Activated CD4-positive, alpha-beta T cell treated with anti-CD3 and anti-CD28 coated beads, Interleukin-2, amount 10 ng/mL, durations not matched to agents 24 days and 14 days (primary cell): ENCODE results near the gene LMO3. TPM values are rescaled to one million over a fixed set of nuclear protein-coding genes. Genes with fewer than 3 reads are reported as not detected.

ENCODE experiments used
- DNase-seq: peaks from one replicate; pipeline ENCODE4 v3.0.0; 2022
- H3K27ac Mint-ChIP-seq: one replicate; pipeline ENCODE4 v1.8.0; 2022; ENCODE audit warnings: mild to moderate bottlenecking, mixed read lengths
- H3K27me3 Mint-ChIP-seq: one replicate; pipeline ENCODE4 v1.8.0; 2022; ENCODE audit warnings: mixed read lengths
- H3K36me3 Mint-ChIP-seq: one replicate; pipeline ENCODE4 v1.8.0; 2022; ENCODE audit warnings: low read depth, mild to moderate bottlenecking, mixed read lengths
- H3K4me1 Mint-ChIP-seq: one replicate; pipeline ENCODE4 v1.8.0; 2021; ENCODE audit warnings: mixed read lengths
- H3K4me3 Mint-ChIP-seq: one replicate; pipeline ENCODE4 v1.8.0; 2022; ENCODE audit warnings: mild to moderate bottlenecking, moderate library complexity, mixed read lengths
- H3K9me3 Mint-ChIP-seq: one replicate; pipeline ENCODE4 v1.8.0; 2021; ENCODE audit warnings: mixed read lengths
- intact Hi-C: fragments of 100-400 bp; cut with micrococcal nuclease; formaldehyde crosslinking; loops from one replicate; pipeline ENCODE4 v1.15.1; 2023
- total RNA-seq: library from RNA; stranded (reverse); gene quantifications from 2 replicates; pipeline ENCODE4 v1.2.3, GENCODE V29; 2022

The LMO3 gene
- total RNA-seq, 1 donor from 2014 or later: not detected

- no peak for DNase-seq
- Mint-ChIP-seq H3K27me3 (no peaks in the 10 kb centered on the region), H3K4me3 (no peak overlapping the region), H3K9me3 (no peaks in the 10 kb centered on the region), H3K27ac (no peak overlapping the region), H3K36me3 (no peaks in the 10 kb centered on the region), H3K4me1 (no peaks in the 10 kb centered on the region)
- intact Hi-C loops: no loop called here
These were observed 99.6 kb downstream of the LMO3 start for GRCh38 chr12:16506394-16506793.

- Mint-ChIP-seq H3K4me3 (no peak overlapping the region), H3K36me3 (no peaks in the 10 kb centered on the region), H3K27ac (no peak overlapping the region), H3K9me3 (no peaks in the 10 kb centered on the region), H3K27me3 (no peaks in the 10 kb centered on the region), H3K4me1 (no peaks in the 10 kb centered on the region)
- intact Hi-C loops: no loop called here
- DNase-seq: no peak
These were observed 101.8 kb downstream of the LMO3 start for GRCh38 chr12:16504200-16504599.

GRCh38 chr12:16499611-16500010 lies 106.4 kb downstream of the LMO3 start:
- Mint-ChIP-seq H3K27ac (no peak overlapping the region), H3K27me3 (no peaks in the 10 kb centered on the region), H3K36me3 (no peaks in the 10 kb centered on the region), H3K4me3 (no peak overlapping the region), H3K9me3 (no peaks in the 10 kb centered on the region), H3K4me1 (no peaks in the 10 kb centered on the region)
- intact Hi-C loops: no loop called here
- DNase-seq: no peak
